HG03469 (cell line): Measurements from ENCODE around the gene VWCE.

Source experiments
- ATAC-seq: cut with Tn5 transposase; IDR thresholded peaks from one replicate; pipeline ENCODE4 v1.9.1; 2021; ENCODE audit warnings: mild to moderate bottlenecking, moderate library complexity, moderate number of reproducible peaks; ENCODE audit not compliant: unreplicated experiment

Gene VWCE

GRCh38 chr11:61331651-61332050 lies 36.5 kb upstream of the VWCE start:
- ATAC-seq = no peak

GRCh38 chr11:61329871-61330270 lies 34.8 kb upstream of the VWCE start:
- no peak for ATAC-seq

GRCh38 chr11:61328351-61328750 lies 33.2 kb upstream of the VWCE start:
- no peak for ATAC-seq

GRCh38 chr11:61327669-61328071 lies 32.6 kb upstream of the VWCE start:
- ATAC-seq = no peak

GRCh38 chr11:61325649-61326414 lies 30.7 kb upstream of the VWCE start:
- no peak for ATAC-seq

- ATAC-seq = no peak
Observed at GRCh38 chr11:61315260-61315659, 20.1 kb upstream of the VWCE start.

GRCh38 chr11:61310749-61311148 lies 15.6 kb upstream of the VWCE start:
- no peak for ATAC-seq

- ATAC-seq = no peak
Observed at GRCh38 chr11:61309739-61310138, 14.6 kb upstream of the VWCE start.

- ATAC-seq = no peak
Observed at GRCh38 chr11:61309141-61309540, 14.0 kb upstream of the VWCE start.

GRCh38 chr11:61307354-61307753 lies 12.2 kb upstream of the VWCE start:
- no peak for ATAC-seq

- no peak for ATAC-seq
Observed at GRCh38 chr11:61306221-61306620, 11.1 kb upstream of the VWCE start.

- ATAC-seq = no peak
Observed at GRCh38 chr11:61305417-61305816, 10.3 kb upstream of the VWCE start.

GRCh38 chr11:61303725-61304124 lies 8.6 kb upstream of the VWCE start:
- ATAC-seq = no peak

- ATAC-seq = no peak
Observed at GRCh38 chr11:61302550-61302949, 7.4 kb upstream of the VWCE start.

GRCh38 chr11:61298663-61299244 lies 3.6 kb upstream of the VWCE start:
- no peak for ATAC-seq

GRCh38 chr11:61297746-61298145 lies 2.6 kb upstream of the VWCE start:
- no peak for ATAC-seq

- ATAC-seq = no peak
Observed at GRCh38 chr11:61297341-61297740, 2.2 kb upstream of the VWCE start.

- no peak for ATAC-seq
Observed at GRCh38 chr11:61295596-61295926, 445 bp upstream of the VWCE start.

GRCh38 chr11:61293867-61294716 lies 1.0 kb downstream of the VWCE start:
- ATAC-seq = no peak

- no peak for ATAC-seq
Observed at GRCh38 chr11:61292356-61292755, 2.8 kb downstream of the VWCE start.

- no peak for ATAC-seq
Observed at GRCh38 chr11:61290905-61291690, 4.0 kb downstream of the VWCE start.
